ENCODE data around the gene TOB1. TPM values are rescaled to one million over a fixed set of nuclear protein-coding genes. Genes with fewer than 3 reads are reported as not detected.

Gene TOB1
- polyA plus RNA-seq, 1 of the 3 experiments (the other 2 are of a cell fraction), result 19.3 TPM

GRCh38 chr17:50911890-50912289, 45.7 kb upstream of the TOB1 start:
- Histone ChIP-seq H3K9me3 (no peaks in the 10 kb centered on the region), H3K4me2 (no peak overlapping the region), H3K27ac (ENCODE audit: low read depth in 2 of 2, low read length in 1 of 2) (no peak overlapping the region), H2AFZ (ENCODE audit: low read depth) (no peak overlapping the region), H3K4me1 (ENCODE audit: control insufficient read depth in 1 of 2, insufficient read depth in 2 of 2, low read depth in 1 of 2, low read length in 1 of 2) (peaks cover 0 to 8% of the 10 kb centered on the region in 2 experiments; a peak in 1 of 4 replicates), H3K27me3 (ENCODE audit: insufficient read depth) (no peaks in the 10 kb centered on the region), H3K9me2 (no peaks in the 10 kb centered on the region), H3K79me2 (ENCODE audit: insufficient read depth) (no peaks in the 10 kb centered on the region), H4K20me1 (ENCODE audit: insufficient read depth) (no peaks in the 10 kb centered on the region), H3K4me3 (ENCODE audit: low read depth in 2 of 2, low read length in 1 of 2) (no peak overlapping the region), H3F3A (replicated peaks; ENCODE audit: insufficient read depth) (peaks cover 6% of the 10 kb centered on the region), H3K36me3 (replicated peaks in 1 of 2; ENCODE audit: control insufficient read depth in 1 of 2, insufficient read depth in 2 of 2, low read length in 1 of 2) (no peaks in the 10 kb centered on the region), H3K9ac (no peak overlapping the region)
- DNase-seq, result no peak
- WGBS (ENCODE audit: low lambda C conversion rate), result 86% methylated on average over 4 of the region's 4 CpGs
- CTCF ChIA-PET, result interaction anchor here (0.6 to 1.8 kb wide), 11 partner anchors 13 to 503 kb away, joined by 3 to 8 read pairs (median 3); partner anchors contain the start of gene TOB1
- no peak for TF ChIP-seq EZH2phosphoT487 (IDR thresholded peaks at IDR 0.05; ENCODE audit: borderline replicate concordance, low read depth)
- no peak for TF ChIP-seq USF2 (IDR thresholded peaks at IDR 0.05; ENCODE audit: borderline replicate concordance, low read depth, low read length)
- TF ChIP-seq USF1 (IDR thresholded peaks at IDR 0.05; ENCODE audit: borderline replicate concordance, low read depth), result no peak
- peak; percentile 11; the same call in 1 of the 2 replicates for TF ChIP-seq CTCF (IDR thresholded peaks at IDR 0.05)
- POLR2A ChIA-PET, result interaction anchor here (0.6 to 3.7 kb wide), 2 partner anchors 45 to 47 kb away, joined by 3 to 21 read pairs; partner anchors contain the start of gene TOB1

- H3K4me2 ChIP-seq, result no peak overlapping the region
- 88% methylated on average over 6 of the region's 6 CpGs for WGBS (ENCODE audit: low lambda C conversion rate)
- ChIA-PET CTCF (interaction anchor here (0.6 to 1.8 kb wide), 11 partner anchors 14 to 502 kb away, joined by 3 to 8 read pairs (median 3); partner anchors contain the start of gene TOB1), POLR2A (interaction anchor here (0.6 to 3.7 kb wide), 2 partner anchors 45 to 47 kb away, joined by 3 to 21 read pairs; partner anchors contain the start of gene TOB1)
- H3K36me3 ChIP-seq (replicated peaks in 1 of 2; ENCODE audit: control insufficient read depth in 1 of 2, insufficient read depth in 2 of 2, low read length in 1 of 2), result no peaks in the 10 kb centered on the region
- H4K20me1 ChIP-seq (ENCODE audit: insufficient read depth), result no peaks in the 10 kb centered on the region
- no peak overlapping the region for H3K9ac ChIP-seq
- H3K9me3 ChIP-seq, result no peaks in the 10 kb centered on the region
- no peak overlapping the region for H3K4me3 ChIP-seq (ENCODE audit: low read depth in 2 of 2, low read length in 1 of 2)
- no peaks in the 10 kb centered on the region for H3K9me2 ChIP-seq
- H2AFZ ChIP-seq (ENCODE audit: low read depth), result no peak overlapping the region
- no peaks in the 10 kb centered on the region for H3K27me3 ChIP-seq (ENCODE audit: insufficient read depth)
- H3K27ac ChIP-seq (ENCODE audit: low read depth in 2 of 2, low read length in 1 of 2), result no peak overlapping the region
- TF ChIP-seq NRF1 (IDR thresholded peaks at IDR 0.05; ENCODE audit: low read depth, low read length) (no peak), RFX5 (IDR thresholded peaks at IDR 0.05; ENCODE audit: low read length) (no peak), ELF1 (IDR thresholded peaks at IDR 0.05) (no peak), TEAD4 (IDR thresholded peaks at IDR 0.05; ENCODE audit: borderline replicate concordance, insufficient read depth) (no peak), JUND (IDR thresholded peaks at IDR 0.05) (no peak), EP300 (IDR thresholded peaks at IDR 0.05; ENCODE audit: borderline replicate concordance in 1 of 2, low read depth in 1 of 2, low read length in 1 of 2) (no peak), POLR2AphosphoS5 (IDR thresholded peaks at IDR 0.05; ENCODE audit: low read depth, low read length) (no peak), CHD2 (IDR thresholded peaks at IDR 0.05; ENCODE audit: low read length, partially characterized antibody) (no peak), MXI1 (IDR thresholded peaks at IDR 0.05; ENCODE audit: low read depth, low read length) (no peak), MAX (IDR thresholded peaks at IDR 0.05; ENCODE audit: low read depth) (no peak), GATA2 (CRISPR knock-in tag; IDR thresholded peaks at IDR 0.05) (no peak), FOXM1 (IDR thresholded peaks at IDR 0.05; ENCODE audit: low read depth) (no peak), SMC3 (IDR thresholded peaks at IDR 0.05; ENCODE audit: low read depth, low read length) (no peak), FOSL2 (IDR thresholded peaks at IDR 0.05; ENCODE audit: borderline replicate concordance, low read depth) (no peak)
- H3F3A ChIP-seq (replicated peaks; ENCODE audit: insufficient read depth), result peaks cover 5% of the 10 kb centered on the region
- no peak for DNase-seq
- no peaks in the 10 kb centered on the region for H3K79me2 ChIP-seq (ENCODE audit: insufficient read depth)
- peaks cover 0 to 10% of the 10 kb centered on the region in 2 experiments; a peak in 1 of 4 replicates for H3K4me1 ChIP-seq (ENCODE audit: control insufficient read depth in 1 of 2, insufficient read depth in 2 of 2, low read depth in 1 of 2, low read length in 1 of 2)
Observed at GRCh38 chr17:50911450-50911849, 45.3 kb upstream of the TOB1 start.
